HepG2 (cell line): ENCODE data around the gene SPHK1. TPM values are rescaled to one million over a fixed set of nuclear protein-coding genes. Genes with fewer than 3 reads are reported as not detected.
A peak's percentile ranks its signal among the peaks of the same experiment; 100 is the strongest.

Experiments used
- E2F1 ChIP-seq: sonication (generic); formaldehyde crosslinking; IDR thresholded peaks from 2 replicates; pipeline ENCODE4 v1.5.0; 2020; ENCODE audit warnings: missing genetic modification reagents
- FOXK1 ChIP-seq: sonication (generic); formaldehyde crosslinking; IDR thresholded peaks from 2 replicates; pipeline ENCODE4 v1.4.0; 2020; ENCODE audit warnings: low read depth, missing genetic modification reagents, borderline replicate concordance
- KIAA2018 ChIP-seq: sonication (generic); formaldehyde crosslinking; IDR thresholded peaks from 2 replicates; pipeline ENCODE4 v1.5.0; 2020; ENCODE audit warnings: mild to moderate bottlenecking, missing genetic modification reagents, borderline replicate concordance
- MTERF4 ChIP-seq: sonication (generic); formaldehyde crosslinking; IDR thresholded peaks from 2 replicates; pipeline ENCODE4 v1.8.0; 2023; ENCODE audit warnings: mild to moderate bottlenecking, missing genetic modification reagents
- SSRP1 ChIP-seq: IDR thresholded peaks from 2 replicates; pipeline ENCODE4 v1.6.1; 2016; ENCODE audit warnings: control low read depth
- ZNF142 ChIP-seq: sonication (generic); formaldehyde crosslinking; IDR thresholded peaks from 2 replicates; pipeline ENCODE4 v1.4.0; 2020; ENCODE audit warnings: missing genetic modification reagents
- ZNF292 ChIP-seq: sonication (generic); formaldehyde crosslinking; IDR thresholded peaks from 2 replicates; pipeline ENCODE4 v1.8.1; 2022; ENCODE audit warnings: mild to moderate bottlenecking, low read depth, missing genetic modification reagents, borderline replicate concordance
- ZNF431 ChIP-seq: sonication (generic); formaldehyde crosslinking; IDR thresholded peaks from 2 replicates; pipeline ENCODE4 v1.9.0; 2022; ENCODE audit warnings: missing genetic modification reagents, low read depth, mild to moderate bottlenecking, borderline replicate concordance
- ZNF510 ChIP-seq: sonication (generic); formaldehyde crosslinking; IDR thresholded peaks from 2 replicates; pipeline ENCODE4 v1.4.0; 2020; ENCODE audit warnings: low read depth, mild to moderate bottlenecking, missing genetic modification reagents
- ZNF589 ChIP-seq: sonication (generic); formaldehyde crosslinking; conservative IDR thresholded peaks from 2 replicates; pipeline ENCODE4 v1.8.0; 2022; ENCODE audit warnings: mild to moderate bottlenecking, moderate library complexity, missing genetic modification reagents
- polyA plus RNA-seq, 8 experiments: library from polyadenylated mRNA; depleted of rRNA in 3 of 8; stranded (reverse) in 7 of 8; unstranded in 1 of 8; fragments of >200 nt; fragmentation: Illumina TruSeq in 4 of 8; extraction: Trizol in 4 of 8; gene quantifications; 2 replicates each; pipeline versions ENCODE4 v1.2.1 to v1.2.3, GENCODE V29; 2011 to 2016; ENCODE audit warnings: low read depth in 4 of 8, missing spikeins in 1 of 8, mixed read lengths in 1 of 8; ENCODE audit not compliant: insufficient read depth in 1 of 8
- total RNA-seq, 5 experiments: library from RNA; depleted of rRNA; stranded (reverse); fragments of >200 nt; fragmentation: Illumina TruSeq; extraction: Trizol; gene quantifications; 2 replicates each; pipeline ENCODE4 v1.2.3, GENCODE V29; 2016; ENCODE audit warnings: low read depth in 1 of 5

The SPHK1 gene
- total and polyA plus RNA-seq, 2 of the 13 experiments (the other 11 are each of a cell fraction or from before 2014, with no cell fraction given), result 129 to 160 TPM

- TF ChIP-seq ZNF142 (CRISPR knock-in tag), result 0 out of 2 replicates have a peak, but pooled peaks have one; percentile 0
- TF ChIP-seq ZNF292 (CRISPR knock-in tag), result no peak
- no peak for TF ChIP-seq E2F1 (CRISPR knock-in tag)
- TF ChIP-seq ZNF510 (CRISPR knock-in tag), result no peak
- TF ChIP-seq SSRP1 (CRISPR knock-in tag), result peak; percentile 68; the same call in 1 of the 2 replicates
- TF ChIP-seq ZNF589 (CRISPR knock-in tag), result no peak
- no peak for TF ChIP-seq KIAA2018 (CRISPR knock-in tag)
- TF ChIP-seq MTERF4 (CRISPR knock-in tag), result 0 out of 2 replicates have a peak, but pooled peaks have one; percentile 51
- TF ChIP-seq FOXK1 (CRISPR knock-in tag), result no peak
- no peak for TF ChIP-seq ZNF431 (CRISPR knock-in tag)
Observed at GRCh38 chr17:76378548-76379274, 5.7 kb upstream of the SPHK1 start (continued).
